Choroid plexus epithelial cell (primary cell): ENCODE data around the gene ARFIP1.
"Not testable (repeated sequence)": the region's sequence is repeated elsewhere in the genome, so short reads cannot be mapped to it uniquely, and the experiment has no call there.

Experiments
- DNase-seq: peaks from one replicate; pipeline ENCODE4 v3.0.0-alpha.2; 2010; ENCODE audit warnings: low read depth
- H3K4me3 ChIP-seq: 2 replicates; pipeline ENCODE4 v1.5.1; 2011; ENCODE audit warnings: low read depth, mild to moderate bottlenecking, control low read depth, low read length, moderate library complexity
- TF ChIP-seq, protein P1 (sequence below): conservative IDR thresholded peaks from 2 replicates; pipeline ENCODE4 v1.5.1; 2011; ENCODE audit warnings: low read depth, mild to moderate bottlenecking, control low read depth, inconsistent platforms, low read length, moderate library complexity

ARFIP1 gene

DNA sequence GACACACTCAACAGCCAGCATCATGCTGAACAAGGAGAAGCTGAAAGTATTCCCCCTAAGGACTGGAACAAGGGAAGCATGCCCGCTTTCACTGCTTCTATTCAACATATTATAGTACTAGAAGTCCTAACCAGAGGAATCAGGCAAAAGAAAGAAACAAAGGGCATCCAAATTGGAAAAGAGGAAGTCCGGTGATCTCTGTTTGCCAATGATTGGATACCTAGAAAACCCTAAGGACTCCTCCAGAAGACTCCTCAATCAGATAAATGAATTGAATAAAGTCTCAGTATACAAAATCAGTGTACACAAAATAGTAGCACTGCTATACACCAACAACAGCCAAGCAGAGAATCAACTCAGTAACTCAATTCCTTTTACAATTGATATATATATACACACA lies 44.8 kb downstream of the ARFIP1 start:
- no peak for DNase-seq
- H3K4me3 ChIP-seq = no peak overlapping the region
- TF ChIP-seq, protein P1, sequence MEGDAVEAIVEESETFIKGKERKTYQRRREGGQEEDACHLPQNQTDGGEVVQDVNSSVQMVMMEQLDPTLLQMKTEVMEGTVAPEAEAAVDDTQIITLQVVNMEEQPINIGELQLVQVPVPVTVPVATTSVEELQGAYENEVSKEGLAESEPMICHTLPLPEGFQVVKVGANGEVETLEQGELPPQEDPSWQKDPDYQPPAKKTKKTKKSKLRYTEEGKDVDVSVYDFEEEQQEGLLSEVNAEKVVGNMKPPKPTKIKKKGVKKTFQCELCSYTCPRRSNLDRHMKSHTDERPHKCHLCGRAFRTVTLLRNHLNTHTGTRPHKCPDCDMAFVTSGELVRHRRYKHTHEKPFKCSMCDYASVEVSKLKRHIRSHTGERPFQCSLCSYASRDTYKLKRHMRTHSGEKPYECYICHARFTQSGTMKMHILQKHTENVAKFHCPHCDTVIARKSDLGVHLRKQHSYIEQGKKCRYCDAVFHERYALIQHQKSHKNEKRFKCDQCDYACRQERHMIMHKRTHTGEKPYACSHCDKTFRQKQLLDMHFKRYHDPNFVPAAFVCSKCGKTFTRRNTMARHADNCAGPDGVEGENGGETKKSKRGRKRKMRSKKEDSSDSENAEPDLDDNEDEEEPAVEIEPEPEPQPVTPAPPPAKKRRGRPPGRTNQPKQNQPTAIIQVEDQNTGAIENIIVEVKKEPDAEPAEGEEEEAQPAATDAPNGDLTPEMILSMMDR = no peak

DNA sequence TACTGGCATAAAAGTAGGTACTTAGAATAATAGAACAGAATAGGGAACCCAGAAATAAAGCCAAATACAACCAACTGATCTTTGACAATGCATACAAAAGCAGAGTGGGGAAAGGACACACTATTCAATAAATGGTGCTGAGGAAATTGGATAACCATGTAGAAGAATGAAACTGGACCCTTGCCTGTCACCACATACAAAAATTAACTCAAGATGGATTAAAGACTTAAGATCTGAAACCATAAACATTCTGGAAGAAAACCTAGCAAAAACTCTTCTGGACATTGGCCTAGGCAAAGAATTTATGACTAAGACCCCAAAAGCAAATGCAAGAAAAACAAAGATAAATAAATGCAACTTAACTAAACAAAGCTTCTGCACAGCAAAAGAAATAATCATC lies 45.6 kb downstream of the ARFIP1 start:
- TF ChIP-seq, protein P1 = no peak
- no peak overlapping the region for H3K4me3 ChIP-seq
- DNase-seq = no peak

DNA sequence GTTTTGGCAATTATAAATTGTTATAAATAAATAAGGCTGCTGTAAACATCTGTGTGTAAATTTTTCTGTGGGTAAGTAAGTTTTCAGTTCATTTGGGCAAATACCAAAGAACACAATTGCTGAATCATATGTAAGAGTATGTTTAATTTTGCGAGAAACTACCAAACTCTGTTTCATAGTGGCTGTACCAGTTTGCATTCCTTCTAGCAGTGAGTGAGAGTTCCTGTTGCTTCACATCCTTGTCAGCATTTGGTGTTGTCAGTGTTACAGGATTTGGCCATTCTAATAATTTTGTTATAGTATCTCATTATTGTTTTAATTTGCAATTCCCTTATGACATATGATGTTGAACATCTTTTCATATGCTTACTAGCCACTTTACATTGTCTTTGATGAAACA lies 48.4 kb downstream of the ARFIP1 start:
- peak; percentile 6 for DNase-seq
- TF ChIP-seq, protein P1 = no peak
- H3K4me3 ChIP-seq = no peak overlapping the region

DNA sequence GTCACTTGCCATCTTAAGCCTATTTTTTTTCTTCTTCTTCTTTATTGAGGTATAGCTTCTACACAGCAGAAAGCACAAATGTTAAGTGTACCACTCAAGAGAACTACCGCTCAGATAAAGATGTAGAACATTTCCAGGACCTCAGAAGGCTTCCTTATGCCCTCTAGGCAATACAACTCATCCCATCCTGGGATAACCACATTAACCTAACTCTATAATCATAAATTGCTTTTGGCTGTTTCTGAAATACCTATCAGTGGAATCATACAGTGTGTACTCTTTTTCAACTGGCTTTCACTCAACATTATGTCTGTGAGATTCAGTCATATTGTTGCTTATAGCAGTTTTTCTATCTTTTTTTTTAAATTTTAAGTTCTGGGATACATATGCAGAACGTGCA lies 51.7 kb downstream of the ARFIP1 start:
- no peak overlapping the region for H3K4me3 ChIP-seq
- no peak for DNase-seq
- TF ChIP-seq, protein P1 = no peak

DNA sequence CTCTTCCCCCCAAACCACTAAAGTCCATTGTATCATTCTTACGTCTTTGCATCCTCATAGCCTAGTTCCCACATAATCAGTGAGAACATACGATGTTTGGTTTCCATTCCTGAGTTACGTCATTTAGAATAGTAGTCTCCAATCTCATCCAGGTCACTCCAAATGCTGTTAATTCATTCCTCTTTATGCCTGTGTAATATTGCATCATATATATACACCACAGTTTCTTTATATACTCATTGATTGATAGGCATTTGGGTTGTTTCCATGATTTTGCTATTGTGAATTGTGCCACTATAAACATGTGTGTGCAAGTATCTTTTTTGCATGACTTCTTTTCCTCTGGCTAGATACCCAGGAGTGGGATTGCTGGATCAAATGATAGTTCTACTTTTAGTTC lies 57.2 kb downstream of the ARFIP1 start:
- no peak overlapping the region for H3K4me3 ChIP-seq
- DNase-seq = no peak
- TF ChIP-seq, protein P1 = no peak

DNA sequence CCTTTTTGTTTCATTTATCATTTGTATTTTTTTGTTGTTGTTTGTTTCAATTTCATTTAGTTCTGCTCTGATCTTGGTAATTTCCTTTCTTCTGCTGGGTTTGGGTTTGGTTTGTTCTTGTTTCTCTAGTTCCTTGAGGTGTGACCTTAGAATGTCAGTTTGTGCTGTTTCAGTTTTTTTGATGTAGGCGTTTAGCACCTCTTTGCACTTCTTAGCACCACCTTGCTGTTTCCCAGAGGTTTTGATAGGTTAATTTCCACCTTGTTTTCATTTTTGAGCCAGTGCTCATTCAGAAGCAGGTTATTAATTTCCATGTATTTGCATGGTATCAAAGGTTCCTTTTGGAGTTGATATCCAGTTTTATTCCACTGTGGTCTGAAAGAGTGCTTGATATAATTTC lies 60.0 kb downstream of the ARFIP1 start:
- not testable (repeated sequence) for DNase-seq, H3K4me3 ChIP-seq

DNA sequence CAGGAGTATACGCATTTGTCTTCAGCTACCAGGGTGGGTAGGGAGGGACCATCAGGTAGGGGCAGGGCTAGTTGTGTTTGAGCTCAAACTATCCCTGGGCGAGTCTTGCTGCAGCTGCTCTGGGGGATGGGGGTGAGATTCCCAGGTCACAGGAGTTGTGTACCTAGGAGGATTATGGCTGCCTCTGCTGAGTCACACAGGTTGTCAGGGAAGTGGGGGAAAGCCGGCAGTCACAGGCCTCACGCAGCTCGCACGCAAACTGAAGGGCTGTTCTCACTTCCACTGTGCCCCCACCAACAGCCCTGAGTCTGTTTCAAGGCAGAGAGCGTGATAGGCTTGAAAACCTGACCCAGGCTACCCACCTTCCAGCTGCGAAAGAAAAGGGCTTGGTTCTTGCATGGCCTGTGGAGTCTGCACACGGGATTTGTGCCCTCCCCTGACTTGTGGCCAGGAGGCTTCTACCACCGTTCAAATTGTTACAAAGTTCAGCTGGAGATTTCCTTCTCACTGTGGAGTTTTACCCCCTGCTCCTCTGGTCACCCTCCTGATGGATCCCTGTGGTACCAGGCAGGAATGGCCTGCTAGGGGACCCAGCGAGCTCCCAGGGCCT lies 63.8 kb downstream of the ARFIP1 start:
- no peak overlapping the region for H3K4me3 ChIP-seq
- TF ChIP-seq, protein P1 = no peak
- DNase-seq = no peak

DNA sequence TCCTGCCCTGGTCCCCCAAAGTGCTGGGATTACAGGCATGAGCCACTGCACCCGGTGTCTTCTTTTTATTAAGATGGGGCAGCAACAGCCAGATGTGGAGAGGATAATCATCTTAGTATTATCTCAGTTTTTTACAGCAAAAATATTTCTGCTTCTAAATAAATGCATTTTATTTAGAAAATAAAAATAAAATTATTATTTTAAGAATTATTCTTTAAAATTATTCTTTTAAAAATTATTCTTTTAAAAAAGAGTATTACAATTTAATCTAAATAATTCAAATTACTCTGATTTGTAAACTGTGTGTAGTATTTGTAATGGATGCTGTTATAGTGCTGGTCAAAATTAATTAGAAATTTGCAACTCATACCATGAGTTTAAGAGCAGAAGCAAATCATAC lies 67.6 kb downstream of the ARFIP1 start:
- H3K4me3 ChIP-seq = no peak overlapping the region
- TF ChIP-seq, protein P1 = no peak

More for the DNA sequence above, 67.6 kb downstream of the ARFIP1 start:
- DNase-seq = no peak
